ELR (cell line): ENCODE results near the gene CHCHD3.
"Not testable (repeated sequence)": the region's sequence is repeated elsewhere in the genome, so short reads cannot be mapped to it uniquely, and the experiment has no call there.

Experiments
- DNase-seq: peaks from one replicate; pipeline ENCODE4 v3.0.0-alpha.2; 2015; ENCODE audit warnings: low read depth

The CHCHD3 gene

GRCh38 chr7:133003052-133003910 lies 78.6 kb downstream of the CHCHD3 start:
- DNase-seq: no peak

GRCh38 chr7:133001727-133002126 lies 80.2 kb downstream of the CHCHD3 start:
- DNase-seq: no peak

- DNase-seq: no peak
Measured at GRCh38 chr7:132999845-133000244, 82.0 kb downstream of the CHCHD3 start.

- DNase-seq: no peak
Measured at GRCh38 chr7:132998763-132999162, 83.1 kb downstream of the CHCHD3 start.

- no peak for DNase-seq
Measured at GRCh38 chr7:132997505-132997904, 84.4 kb downstream of the CHCHD3 start.

GRCh38 chr7:132996581-132997242 lies 85.2 kb downstream of the CHCHD3 start:
- DNase-seq: no peak

- no peak for DNase-seq
Measured at GRCh38 chr7:132993377-132994013, 88.4 kb downstream of the CHCHD3 start.

GRCh38 chr7:132991615-132992587 lies 90.0 kb downstream of the CHCHD3 start:
- no peak for DNase-seq

GRCh38 chr7:132988117-132988516 lies 93.8 kb downstream of the CHCHD3 start:
- DNase-seq: no peak

- DNase-seq: no peak
Measured at GRCh38 chr7:132980402-132980801, 101.5 kb downstream of the CHCHD3 start.

GRCh38 chr7:132979524-132979923 lies 102.4 kb downstream of the CHCHD3 start:
- no peak for DNase-seq

- DNase-seq: no peak
Measured at GRCh38 chr7:132977234-132977633, 104.7 kb downstream of the CHCHD3 start.

- no peak for DNase-seq
Measured at GRCh38 chr7:132972745-132973144, 109.1 kb downstream of the CHCHD3 start.

- no peak for DNase-seq
Measured at GRCh38 chr7:132970257-132970656, 111.6 kb downstream of the CHCHD3 start.

GRCh38 chr7:132969520-132969919 lies 112.4 kb downstream of the CHCHD3 start:
- DNase-seq: no peak

- DNase-seq: not testable (repeated sequence)
Measured at GRCh38 chr7:132967470-132967848, 114.4 kb downstream of the CHCHD3 start.

GRCh38 chr7:132966754-132967469 lies 115.0 kb downstream of the CHCHD3 start:
- DNase-seq: peak; percentile 51

- peak; percentile 61 for DNase-seq
Measured at GRCh38 chr7:132965951-132966350, 115.9 kb downstream of the CHCHD3 start.

- DNase-seq: no peak
Measured at GRCh38 chr7:132964876-132965275, 117.0 kb downstream of the CHCHD3 start.

- no peak for DNase-seq
Measured at GRCh38 chr7:132959891-132960290, 122.0 kb downstream of the CHCHD3 start.

- DNase-seq: no peak
Measured at GRCh38 chr7:132956556-132956955, 125.3 kb downstream of the CHCHD3 start.
